AG08396 (cell line): ENCODE data around the gene SLC24A3.

Experiments
- DNase-seq: peaks from one replicate; pipeline ENCODE4 v3.0.0; 2012; ENCODE audit warnings: low spot score, mixed read lengths

The SLC24A3 gene

DNA sequence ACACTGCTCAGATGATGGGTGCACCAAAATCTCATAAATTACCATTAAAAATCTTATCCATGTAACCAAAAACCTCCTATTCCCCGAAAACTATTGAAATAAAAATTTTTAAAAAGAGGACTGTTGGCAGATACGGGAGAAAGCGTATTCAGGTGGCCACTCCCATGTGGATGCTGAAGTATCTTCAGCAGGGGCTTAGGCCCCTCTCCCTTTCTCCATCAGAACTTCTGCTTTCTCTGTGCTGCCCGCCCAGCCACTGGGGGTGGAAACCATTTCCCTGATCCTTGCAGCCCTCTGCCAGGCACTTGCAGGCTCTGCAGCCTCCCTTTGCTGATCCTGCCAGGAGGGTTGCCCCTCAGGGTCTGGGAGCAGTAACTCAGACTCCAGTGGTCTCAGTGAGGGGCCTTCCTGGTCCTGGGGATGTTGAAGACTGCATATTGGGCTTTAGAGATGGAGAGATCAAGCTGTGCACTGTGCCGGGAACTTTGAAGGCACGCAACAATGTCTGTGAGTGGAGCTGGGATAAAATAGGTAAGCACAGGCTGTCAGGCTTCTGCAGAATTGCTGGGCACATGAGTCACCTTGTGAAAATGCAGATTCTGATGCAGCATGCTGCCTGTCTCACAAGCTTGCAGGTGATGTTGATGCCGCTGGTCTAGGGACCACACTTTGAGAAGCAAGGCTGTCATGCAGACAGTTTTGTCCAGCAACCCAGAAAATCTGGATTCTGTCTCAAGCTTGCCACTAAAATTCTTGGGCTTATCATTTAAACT is 59.6 kb downstream of the SLC24A3 start:
- DNase-seq = no peak

DNA sequence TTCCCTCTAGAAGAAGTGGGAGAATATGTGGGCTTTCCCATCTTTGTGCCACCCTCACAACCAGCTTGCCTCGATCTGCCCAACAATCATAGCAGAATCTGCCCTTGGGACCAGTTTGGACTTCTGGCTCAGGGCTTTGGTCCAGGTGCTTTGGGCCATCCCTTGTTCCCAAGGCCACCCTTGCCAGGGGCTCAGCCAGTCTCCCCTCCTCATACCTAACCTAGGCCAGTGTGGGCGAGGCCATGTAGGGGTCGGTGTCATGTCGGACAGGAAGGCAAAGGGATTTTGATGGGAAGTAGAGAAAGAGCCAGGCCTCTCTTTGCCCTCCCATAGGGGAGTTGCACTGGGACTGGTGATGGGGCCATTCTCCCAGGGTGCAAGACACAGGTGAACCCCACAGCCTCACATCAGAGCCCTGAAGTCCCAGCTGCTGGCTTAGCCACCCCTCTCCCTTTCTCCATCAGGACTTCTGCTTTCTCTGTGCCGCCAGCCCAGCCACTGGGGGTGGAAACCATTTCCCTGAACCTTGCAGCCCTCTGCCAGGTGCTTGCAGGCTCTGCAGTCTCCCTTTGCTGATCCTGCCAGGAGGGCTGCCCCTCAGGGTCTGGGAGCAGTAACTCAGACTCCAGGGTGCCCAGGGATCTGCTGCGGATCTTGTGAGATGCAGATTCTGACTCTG is 60.7 kb downstream of the SLC24A3 start:
- no peak for DNase-seq

DNA sequence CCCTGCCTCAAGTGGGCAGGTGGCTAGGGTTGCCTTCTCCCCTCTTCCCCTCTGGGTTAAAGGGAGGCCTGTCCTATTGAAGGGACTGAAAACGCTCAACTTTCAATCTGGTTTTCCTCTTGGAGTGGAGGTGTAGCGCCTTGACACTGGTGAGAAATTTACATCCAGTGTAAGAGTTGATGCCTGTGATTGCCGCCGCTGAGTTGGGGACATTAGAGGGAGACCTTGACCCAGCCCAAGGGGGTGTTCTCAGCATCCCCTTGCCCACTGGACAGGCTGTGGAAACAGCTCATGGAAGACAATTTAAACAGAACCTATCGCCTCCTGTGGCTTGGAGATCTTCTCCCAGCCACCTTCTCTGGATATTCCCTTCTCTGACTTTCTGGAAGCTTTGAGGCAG is 61.6 kb downstream of the SLC24A3 start:
- no peak for DNase-seq

- no peak for DNase-seq
Observed at GRCh38 chr20:19274412-19275015, 62.1 kb downstream of the SLC24A3 start.

GRCh38 chr20:19275038-19275629 is 62.7 kb downstream of the SLC24A3 start:
- no peak for DNase-seq

DNA sequence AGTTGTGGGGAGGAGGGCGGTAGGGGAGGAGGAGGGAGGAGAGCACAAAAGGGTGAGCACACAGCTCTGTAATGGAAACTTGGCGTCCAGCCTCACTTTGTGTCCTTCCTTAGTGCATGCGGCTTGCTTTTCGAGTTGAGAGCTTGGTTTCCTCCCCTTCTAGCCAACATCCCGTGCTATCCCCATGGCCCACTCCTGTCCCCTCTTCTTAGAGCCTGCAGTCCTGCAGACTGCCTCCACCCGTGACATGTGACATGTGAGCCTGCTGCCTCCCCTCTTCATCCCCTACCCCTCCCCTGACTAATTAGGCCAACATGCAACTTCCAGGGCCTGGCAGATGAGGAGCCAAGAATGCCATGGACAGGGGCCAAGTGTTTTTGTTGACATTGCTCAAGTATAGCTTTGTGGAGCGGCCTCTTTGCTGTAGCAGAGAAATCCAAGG is 63.2 kb downstream of the SLC24A3 start:
- DNase-seq = peak; percentile 36

GRCh38 chr20:19277381-19277780 is 64.9 kb downstream of the SLC24A3 start:
- DNase-seq = no peak

DNA sequence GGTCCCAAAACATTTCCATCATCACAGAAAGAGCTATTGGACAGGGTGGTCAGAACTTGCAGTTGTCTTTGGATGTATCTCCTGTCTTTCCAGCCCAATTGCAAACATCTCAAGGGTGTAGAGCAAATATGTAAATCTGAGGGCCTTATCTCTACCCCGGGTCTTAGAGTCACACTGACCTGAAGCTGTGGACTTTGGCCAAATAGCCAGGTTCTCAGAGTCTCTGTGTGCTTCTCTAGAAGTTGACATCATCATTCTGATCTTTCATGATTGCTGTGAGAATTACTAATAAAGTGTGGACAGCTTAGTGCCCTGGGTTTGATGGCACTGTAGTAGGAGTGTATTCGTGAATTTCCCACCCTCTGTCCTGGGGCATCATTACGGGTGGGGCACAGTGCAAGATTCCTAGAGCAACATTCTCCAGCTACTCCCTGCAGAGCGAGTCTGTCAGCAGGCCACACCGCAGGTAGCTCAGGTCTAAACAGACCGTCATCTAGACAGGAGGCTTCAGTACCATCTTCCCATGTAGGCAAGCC is 71.1 kb downstream of the SLC24A3 start:
- DNase-seq = no peak

DNA sequence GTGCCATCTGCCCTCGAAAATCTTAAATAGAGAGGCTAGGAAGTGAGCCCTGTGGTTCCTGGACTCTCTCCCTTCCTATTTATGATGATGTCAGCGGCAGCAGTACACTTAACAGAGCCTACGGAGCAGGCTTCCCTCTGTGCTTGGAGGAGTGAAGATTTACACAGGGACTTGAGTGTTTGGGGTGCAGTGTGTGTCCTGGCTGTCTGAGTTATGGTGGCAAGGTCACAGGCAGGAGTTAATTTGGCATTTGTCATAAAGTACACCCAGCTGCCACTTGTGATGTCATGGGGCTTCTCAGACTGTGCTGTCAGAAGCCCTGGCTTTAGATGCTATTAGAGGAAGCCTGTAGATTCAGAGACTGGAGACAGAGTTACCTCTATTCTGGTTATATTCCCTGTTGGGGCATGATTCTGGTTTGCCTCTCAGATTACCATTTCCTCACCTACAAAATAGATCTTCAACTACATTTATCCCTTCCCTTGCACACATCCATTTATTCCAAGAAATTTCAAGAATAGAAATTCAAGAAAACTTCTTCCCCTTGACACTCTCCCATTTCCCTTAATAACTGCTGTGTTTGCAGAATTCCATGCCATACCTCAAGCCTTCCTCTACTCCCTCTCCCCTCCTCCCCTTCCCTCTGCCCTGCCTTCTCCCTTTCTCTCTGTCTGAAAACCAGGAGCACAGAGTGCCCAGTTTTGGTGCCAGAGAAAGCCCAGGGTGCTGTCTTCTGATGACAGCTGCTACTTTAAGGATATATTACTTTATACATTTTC is 72.1 kb downstream of the SLC24A3 start:
- no peak for DNase-seq

GRCh38 chr20:19285436-19285835 is 73.0 kb downstream of the SLC24A3 start:
- DNase-seq = no peak

DNA sequence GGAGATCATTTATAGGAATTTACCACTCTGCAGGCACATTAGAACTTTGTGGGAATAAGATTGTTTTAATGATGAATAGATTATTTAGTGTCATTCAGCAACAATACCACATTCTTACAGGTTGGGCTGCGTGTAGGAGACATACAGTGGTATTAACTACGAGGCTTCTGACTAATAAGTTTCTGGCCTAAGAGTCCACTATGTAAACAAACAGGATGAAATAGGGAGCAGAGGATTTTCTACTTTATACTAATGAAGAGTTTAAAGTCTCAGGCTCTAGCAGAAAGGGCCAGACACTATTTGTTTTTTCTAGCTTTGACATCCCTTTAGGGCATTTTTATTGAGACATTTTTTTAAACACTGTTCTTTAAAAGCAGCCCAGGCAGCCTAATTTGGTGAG is 75.6 kb downstream of the SLC24A3 start:
- DNase-seq = no peak

GRCh38 chr20:19288636-19289035 is 76.2 kb downstream of the SLC24A3 start:
- no peak for DNase-seq

DNA sequence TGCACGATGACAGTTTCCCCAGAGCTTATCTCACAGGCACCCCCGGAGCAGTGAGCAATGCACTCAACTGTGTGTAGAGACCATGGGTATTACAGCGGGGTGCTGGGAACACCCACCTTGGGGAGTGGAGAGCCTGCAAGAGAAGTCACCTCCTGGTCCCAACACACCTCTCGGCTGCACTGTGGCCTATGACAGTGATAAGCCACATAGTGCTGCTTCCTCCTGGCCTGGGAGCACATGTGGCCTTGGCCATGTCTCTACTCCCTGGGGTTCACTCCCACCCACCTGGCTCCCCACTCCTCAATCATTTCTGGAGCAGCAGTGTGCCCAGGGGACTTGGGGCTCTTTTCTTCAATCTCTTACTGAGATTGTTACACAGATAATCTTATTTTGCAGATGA is 77.0 kb downstream of the SLC24A3 start:
- no peak for DNase-seq

DNA sequence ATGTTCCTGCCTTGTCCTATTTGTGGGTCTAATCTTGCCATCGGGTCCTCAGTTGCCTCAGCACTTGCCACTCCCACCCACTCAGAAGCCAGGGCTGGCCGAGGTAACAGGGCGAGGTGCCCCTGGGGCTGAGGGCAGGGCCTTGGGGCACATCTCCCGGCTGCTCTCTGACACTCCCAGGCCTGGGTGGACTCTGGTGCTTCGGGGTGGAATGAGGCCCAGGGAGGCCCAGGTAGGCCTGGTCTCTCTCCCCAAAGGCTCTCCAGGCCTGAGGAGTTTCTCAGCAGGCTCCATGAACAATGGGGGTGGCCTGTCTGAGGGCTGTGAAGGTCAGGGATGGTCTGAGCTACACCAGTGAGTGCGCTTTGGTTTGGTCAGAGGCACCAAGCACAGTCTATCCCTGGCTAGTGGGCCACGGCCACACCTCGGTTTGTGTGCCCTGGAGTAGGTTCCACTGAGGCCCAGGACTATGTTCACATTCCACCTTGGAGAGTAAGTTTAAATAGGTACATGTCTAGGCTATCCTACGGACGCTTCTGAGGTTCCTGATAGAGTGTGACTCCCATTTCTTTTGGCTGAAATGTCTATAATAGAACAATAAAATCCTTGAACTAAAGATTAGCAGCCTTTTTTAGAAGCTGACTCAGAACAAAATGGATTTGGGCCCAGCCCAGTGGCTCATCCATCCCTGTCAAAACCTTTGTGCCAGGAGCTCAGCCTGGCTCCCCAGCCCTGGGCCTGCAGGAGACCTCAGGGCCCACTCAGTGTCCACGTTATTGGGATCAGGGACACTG is 78.8 kb downstream of the SLC24A3 start:
- no peak for DNase-seq

DNA sequence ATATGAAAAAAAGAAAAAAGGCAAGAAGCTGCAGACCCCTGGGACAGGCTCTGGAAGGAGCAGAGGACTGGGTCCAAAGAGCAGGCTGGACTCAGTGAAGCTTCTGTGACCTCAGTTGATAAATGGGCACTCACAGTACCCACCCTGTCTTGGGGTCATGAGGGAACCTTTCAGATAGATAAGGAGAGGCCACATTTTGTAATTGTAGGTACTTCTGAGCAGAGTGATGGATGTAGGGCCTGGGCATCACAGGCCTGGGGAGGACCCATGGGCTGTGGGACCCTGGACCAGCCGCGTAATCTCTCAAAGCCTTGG is 79.3 kb downstream of the SLC24A3 start:
- no peak for DNase-seq

DNA sequence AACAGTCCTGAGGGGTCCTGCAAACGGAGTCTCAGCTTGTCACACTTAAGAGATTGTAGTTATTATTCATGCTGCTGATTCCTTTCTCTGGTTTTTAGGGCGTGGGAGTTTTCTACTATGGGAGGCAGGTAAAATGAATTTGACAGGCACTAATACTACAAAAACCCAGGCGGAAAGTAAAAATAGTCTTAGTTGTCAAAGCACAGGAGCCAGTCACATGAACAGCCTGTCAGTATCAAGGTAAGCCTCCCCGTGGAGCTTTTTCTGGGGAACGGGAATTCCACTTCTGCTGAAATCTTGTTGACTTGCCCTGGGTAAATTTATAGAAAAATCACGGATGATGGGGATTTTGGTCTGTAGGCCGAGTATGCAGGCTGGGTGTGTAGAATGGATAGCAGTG is 79.8 kb downstream of the SLC24A3 start:
- DNase-seq = no peak

DNA sequence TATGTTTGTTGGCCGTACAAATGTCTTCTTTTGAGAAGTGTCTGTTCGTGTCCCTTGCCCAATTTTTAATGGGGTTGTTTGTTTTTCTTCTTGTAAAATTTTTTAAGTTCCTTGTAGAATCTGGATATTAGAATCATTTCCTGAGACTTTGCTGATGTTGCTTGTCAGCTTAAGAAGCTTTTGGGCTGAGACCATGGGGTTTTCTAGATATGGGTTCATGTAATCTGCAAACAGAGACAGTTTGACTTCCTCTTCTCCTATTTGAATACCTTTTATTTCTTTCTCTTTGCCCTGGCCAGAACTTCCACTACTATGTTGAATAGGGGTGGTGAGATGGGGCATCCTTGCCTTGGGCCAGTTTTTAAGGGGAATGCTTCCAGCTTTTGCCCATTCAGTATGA is 82.6 kb downstream of the SLC24A3 start:
- no peak for DNase-seq

GRCh38 chr20:19298652-19299051 is 86.2 kb downstream of the SLC24A3 start:
- no peak for DNase-seq

DNA sequence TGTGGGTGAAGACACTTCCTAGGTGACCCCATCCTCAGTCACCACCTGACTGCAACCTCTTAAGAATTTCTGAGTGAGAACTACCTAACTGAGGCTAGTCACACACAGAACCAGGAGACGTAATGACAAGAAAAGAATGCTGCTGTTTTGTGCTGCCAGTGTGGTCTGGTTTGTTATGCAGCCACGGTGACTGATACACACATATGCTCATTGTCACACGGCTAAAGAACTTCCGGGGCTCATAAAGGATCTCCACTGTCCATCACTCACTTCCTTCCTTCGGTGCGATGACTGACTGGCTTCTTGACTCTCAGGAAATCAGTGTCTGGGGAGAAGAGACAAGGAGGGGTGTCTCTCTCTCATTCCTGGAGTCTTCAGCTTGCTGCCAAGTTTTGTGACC is 88.0 kb downstream of the SLC24A3 start:
- no peak for DNase-seq

DNA sequence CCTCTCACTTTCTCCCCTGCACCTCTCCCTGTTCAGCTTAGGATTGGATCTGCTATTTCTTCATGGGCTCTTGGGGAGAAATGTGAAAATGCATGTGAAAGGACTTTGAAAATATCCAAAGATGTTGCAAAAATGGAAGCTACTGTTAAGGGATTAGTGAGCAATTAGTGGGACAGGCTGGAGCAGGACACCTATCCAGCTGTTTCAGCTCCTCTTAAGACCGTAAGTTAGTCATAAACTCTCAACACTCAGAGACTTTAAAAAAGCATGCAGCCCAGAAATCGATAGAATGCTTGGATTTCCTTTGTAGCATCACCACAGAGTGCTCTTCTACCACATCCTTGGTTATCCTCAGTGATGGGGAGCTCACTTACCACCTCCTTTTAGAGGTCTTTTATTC is 88.7 kb downstream of the SLC24A3 start:
- DNase-seq = no peak

- no peak for DNase-seq
Observed at GRCh38 chr20:19301843-19302242, 89.4 kb downstream of the SLC24A3 start.
